Stimulated activated CD8-positive, alpha-beta memory T cell treated with anti-CD3 and anti-CD28 coated beads, Interleukin-7, amount 100 ng/mL, for 24 hours (primary cell): Measurements from ENCODE around the gene COL8A1.

ENCODE experiments used
- DNase-seq: peaks from one replicate; pipeline ENCODE4 v3.0.0-alpha.2; 2020; ENCODE audit warnings: low read depth

COL8A1 gene

DNA sequence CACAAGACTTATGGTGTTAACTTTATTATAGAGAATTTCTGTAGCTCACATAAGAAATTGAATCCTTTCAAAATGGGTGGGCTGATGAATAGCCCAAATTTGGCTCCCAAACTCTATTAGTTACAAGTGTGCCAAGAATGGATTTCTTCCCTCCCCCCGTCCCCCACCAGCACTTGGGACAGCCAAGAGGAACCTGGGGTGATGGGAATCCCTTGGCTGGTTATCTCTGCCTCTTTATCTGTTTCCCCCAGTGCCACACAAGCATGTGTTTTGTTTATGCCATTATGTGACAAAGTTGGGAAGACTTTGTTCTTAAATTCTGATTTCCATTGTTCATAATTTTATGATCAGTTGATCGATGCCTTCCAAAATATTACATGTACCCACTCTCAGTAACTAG is 207.6 kb downstream of the COL8A1 start:
- DNase-seq: no peak

DNA sequence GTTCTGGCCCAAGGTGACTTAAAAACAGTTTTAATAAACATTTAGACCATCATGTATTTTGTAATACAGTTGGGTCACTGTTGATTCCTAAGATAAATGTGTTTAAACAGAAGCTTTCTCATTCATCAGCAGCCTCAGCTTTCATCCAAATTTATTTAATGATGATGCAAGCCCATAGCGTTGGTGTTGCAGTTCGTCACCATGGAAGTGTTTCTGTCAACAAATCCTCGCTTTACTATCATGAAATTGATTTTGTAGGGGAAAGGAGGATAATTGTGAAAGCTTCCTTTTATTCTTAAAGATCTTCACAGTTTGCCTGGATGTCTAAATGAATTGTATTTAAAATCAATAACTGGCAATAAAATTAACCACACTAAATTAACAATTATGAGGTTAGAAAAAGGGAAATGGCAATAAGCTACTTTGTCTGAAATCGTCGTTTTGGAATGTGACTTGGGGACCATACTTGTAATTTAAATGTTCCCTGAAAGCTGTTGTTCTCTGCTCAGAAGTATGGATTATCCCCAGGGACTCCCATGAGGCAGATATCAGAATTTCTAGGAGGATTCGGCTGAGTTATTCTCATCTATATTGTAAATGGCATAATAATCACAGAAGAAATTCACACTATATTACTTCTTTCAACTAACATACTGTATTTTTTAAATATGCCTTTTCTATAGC is 208.2 kb downstream of the COL8A1 start:
- DNase-seq: no peak

DNA sequence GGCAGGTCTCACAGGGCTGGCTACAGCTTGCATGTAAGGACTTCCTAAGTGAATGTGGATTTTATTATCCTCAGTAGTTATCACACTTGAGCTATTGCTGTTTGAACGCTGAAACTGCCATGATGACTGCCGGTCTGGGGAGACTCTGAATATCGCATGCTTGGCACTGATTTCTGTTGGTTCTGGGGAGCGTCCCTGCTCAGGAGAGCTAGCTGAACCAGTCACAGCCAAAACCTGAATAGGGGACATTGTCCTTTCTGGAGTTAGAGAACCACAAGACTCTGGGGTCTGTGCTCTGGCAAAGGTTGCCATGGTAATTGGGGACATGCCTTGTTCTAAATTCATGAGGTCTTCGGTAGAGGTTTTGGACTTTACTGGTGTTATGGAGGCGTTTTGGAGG is 210.0 kb downstream of the COL8A1 start:
- DNase-seq: no peak
